ENCODE data around the gene USF2. TPM values are rescaled to one million over a fixed set of nuclear protein-coding genes. Genes with fewer than 3 reads are reported as not detected.

Gene USF2
- polyA plus RNA-seq, 1 donor from 2014 or later, result 107 TPM

DNA sequence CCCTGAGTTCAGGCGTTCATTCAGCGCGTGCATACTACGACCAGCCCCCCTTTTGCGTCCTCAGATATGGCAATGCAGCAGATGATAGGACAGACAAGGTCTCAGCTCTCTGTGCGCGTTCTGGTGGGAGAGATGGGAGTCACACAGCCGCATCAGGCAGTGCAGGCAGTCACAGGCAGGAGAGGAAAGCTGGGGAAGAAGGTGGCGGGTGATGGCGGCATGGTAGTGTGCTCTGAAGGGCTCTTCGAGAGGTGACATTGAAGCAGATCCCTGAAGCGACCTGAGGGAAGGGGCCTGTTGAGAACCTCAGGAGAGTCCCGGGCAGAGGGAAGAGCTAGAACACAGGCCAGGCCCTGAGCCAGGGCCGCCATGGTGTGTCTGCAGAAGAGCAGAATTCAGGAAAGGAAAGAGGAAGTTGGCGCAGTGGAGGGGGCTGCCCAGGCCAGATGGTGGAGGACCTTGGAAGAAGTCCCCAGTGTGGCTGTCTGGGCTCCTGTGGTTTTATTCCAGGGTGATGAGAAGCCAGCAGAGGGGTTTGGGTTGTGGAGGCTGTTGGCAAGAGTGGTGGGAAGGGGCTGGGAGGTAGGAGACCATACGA, 3.5 kb downstream of the USF2 start:
- Histone ChIP-seq H3K4me3 (ENCODE audit: low read length) (no peak overlapping the region), H3K27ac (ENCODE audit: low read length) (no peak overlapping the region)

DNA sequence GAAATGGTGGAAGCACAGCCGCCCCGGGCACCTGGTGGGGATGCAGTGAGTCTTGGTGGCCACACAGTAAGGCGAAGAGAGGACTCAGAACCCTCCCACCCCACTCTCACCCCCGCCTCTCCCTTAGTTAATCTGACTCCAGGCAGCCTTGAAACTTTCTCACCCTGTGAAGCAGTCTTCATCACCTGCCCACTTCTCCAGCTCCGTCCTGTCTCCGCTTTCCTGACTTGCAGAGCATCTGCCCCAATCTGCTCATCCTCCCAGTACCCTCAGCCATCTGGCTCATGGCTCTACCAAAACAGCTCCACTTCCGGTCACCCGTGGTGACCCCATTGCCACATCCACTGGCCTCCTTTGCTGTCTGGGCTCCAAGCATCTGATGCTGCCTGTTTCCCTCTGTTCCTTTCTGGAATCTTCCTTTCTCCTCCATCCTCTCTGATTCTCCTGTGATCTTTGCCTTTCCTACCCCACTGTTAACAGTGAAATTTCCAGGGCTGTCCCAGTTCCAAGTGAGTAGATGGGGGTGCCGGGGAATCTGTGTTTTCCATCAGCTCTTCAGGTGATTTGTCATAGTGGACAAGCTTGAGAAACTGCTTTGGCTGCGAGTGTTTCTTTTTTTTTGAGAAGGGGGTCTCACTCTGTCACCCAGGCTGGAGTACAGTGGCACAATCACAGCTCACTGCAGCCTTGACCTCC, 4.3 kb downstream of the USF2 start:
- H2AFZ ChIP-seq (ENCODE audit: low read depth, low read length), result no peak overlapping the region
- H3K27me3 ChIP-seq (ENCODE audit: insufficient read depth, low read depth, low read length), result no peaks in the 10 kb centered on the region
- no peak overlapping the region for H3K4me3 ChIP-seq (ENCODE audit: low read length)
- no peak overlapping the region for H3K9ac ChIP-seq (ENCODE audit: low read length)
- H3F3A ChIP-seq (ENCODE audit: insufficient read depth, low read length, poor library complexity, severe bottlenecking), result no peaks in the 10 kb centered on the region
- H3K4me2 ChIP-seq (ENCODE audit: low read length), result no peak overlapping the region
- no peaks in the 10 kb centered on the region for H4K20me1 ChIP-seq (ENCODE audit: insufficient read depth)
- H3K9me3 ChIP-seq (ENCODE audit: low read length), result no peaks in the 10 kb centered on the region
- H3K79me2 ChIP-seq (replicated peaks; ENCODE audit: insufficient read depth, low read length), result no peaks in the 10 kb centered on the region
- TF ChIP-seq, protein P1, sequence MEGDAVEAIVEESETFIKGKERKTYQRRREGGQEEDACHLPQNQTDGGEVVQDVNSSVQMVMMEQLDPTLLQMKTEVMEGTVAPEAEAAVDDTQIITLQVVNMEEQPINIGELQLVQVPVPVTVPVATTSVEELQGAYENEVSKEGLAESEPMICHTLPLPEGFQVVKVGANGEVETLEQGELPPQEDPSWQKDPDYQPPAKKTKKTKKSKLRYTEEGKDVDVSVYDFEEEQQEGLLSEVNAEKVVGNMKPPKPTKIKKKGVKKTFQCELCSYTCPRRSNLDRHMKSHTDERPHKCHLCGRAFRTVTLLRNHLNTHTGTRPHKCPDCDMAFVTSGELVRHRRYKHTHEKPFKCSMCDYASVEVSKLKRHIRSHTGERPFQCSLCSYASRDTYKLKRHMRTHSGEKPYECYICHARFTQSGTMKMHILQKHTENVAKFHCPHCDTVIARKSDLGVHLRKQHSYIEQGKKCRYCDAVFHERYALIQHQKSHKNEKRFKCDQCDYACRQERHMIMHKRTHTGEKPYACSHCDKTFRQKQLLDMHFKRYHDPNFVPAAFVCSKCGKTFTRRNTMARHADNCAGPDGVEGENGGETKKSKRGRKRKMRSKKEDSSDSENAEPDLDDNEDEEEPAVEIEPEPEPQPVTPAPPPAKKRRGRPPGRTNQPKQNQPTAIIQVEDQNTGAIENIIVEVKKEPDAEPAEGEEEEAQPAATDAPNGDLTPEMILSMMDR (IDR thresholded peaks at IDR 0.05; ENCODE audit: poor library complexity, severe bottlenecking), result no peak
- TF ChIP-seq TAF1 (IDR thresholded peaks at IDR 0.05; ENCODE audit: low read depth), result no peak
- TF ChIP-seq EP300 (conservative IDR thresholded peaks at IDR 0.05; ENCODE audit: poor library complexity, severe bottlenecking), result no peak
- TF ChIP-seq EZH2 (IDR thresholded peaks at IDR 0.05; ENCODE audit: borderline replicate concordance, insufficient read depth, low read length, poor library complexity, severe bottlenecking), result no peak
- TF ChIP-seq SMC3 (conservative IDR thresholded peaks at IDR 0.05; ENCODE audit: poor library complexity), result no peak
- TF ChIP-seq POLR2AphosphoS5 (IDR thresholded peaks at IDR 0.05), result no peak
- no peak for TF ChIP-seq RAD21 (conservative IDR thresholded peaks at IDR 0.05)
- no peak for TF ChIP-seq MXI1 (conservative IDR thresholded peaks at IDR 0.05; ENCODE audit: poor library complexity, severe bottlenecking)
- TF ChIP-seq, protein P2, sequence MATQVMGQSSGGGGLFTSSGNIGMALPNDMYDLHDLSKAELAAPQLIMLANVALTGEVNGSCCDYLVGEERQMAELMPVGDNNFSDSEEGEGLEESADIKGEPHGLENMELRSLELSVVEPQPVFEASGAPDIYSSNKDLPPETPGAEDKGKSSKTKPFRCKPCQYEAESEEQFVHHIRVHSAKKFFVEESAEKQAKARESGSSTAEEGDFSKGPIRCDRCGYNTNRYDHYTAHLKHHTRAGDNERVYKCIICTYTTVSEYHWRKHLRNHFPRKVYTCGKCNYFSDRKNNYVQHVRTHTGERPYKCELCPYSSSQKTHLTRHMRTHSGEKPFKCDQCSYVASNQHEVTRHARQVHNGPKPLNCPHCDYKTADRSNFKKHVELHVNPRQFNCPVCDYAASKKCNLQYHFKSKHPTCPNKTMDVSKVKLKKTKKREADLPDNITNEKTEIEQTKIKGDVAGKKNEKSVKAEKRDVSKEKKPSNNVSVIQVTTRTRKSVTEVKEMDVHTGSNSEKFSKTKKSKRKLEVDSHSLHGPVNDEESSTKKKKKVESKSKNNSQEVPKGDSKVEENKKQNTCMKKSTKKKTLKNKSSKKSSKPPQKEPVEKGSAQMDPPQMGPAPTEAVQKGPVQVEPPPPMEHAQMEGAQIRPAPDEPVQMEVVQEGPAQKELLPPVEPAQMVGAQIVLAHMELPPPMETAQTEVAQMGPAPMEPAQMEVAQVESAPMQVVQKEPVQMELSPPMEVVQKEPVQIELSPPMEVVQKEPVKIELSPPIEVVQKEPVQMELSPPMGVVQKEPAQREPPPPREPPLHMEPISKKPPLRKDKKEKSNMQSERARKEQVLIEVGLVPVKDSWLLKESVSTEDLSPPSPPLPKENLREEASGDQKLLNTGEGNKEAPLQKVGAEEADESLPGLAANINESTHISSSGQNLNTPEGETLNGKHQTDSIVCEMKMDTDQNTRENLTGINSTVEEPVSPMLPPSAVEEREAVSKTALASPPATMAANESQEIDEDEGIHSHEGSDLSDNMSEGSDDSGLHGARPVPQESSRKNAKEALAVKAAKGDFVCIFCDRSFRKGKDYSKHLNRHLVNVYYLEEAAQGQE (IDR thresholded peaks at IDR 0.05; ENCODE audit: borderline replicate concordance), result no peak
- no peaks in the 10 kb centered on the region for H3K9me2 ChIP-seq (ENCODE audit: insufficient read depth, low read length)
- no peak overlapping the region for H3K27ac ChIP-seq (ENCODE audit: low read length)
- no peaks in the 10 kb centered on the region for H3K36me3 ChIP-seq (ENCODE audit: insufficient read depth, low read length)

More for the DNA sequence above, 3.5 kb downstream of the USF2 start:
- no peak overlapping the region for H3K4me2 ChIP-seq (ENCODE audit: low read length)
- H3K9ac ChIP-seq (ENCODE audit: low read length), result no peak overlapping the region
- H3K79me2 ChIP-seq (replicated peaks; ENCODE audit: insufficient read depth, low read length), result peaks cover 6% of the 10 kb centered on the region
- H2AFZ ChIP-seq (ENCODE audit: low read depth, low read length), result no peak overlapping the region
- no peaks in the 10 kb centered on the region for H3F3A ChIP-seq (ENCODE audit: insufficient read depth, low read length, poor library complexity, severe bottlenecking)
- no peaks in the 10 kb centered on the region for H3K27me3 ChIP-seq (ENCODE audit: insufficient read depth, low read depth, low read length)
- H3K9me3 ChIP-seq (ENCODE audit: low read length), result no peaks in the 10 kb centered on the region
- no peaks in the 10 kb centered on the region for H3K36me3 ChIP-seq (ENCODE audit: insufficient read depth, low read length)
- no peak for TF ChIP-seq EP300 (conservative IDR thresholded peaks at IDR 0.05; ENCODE audit: poor library complexity, severe bottlenecking)
- TF ChIP-seq POLR2AphosphoS5 (IDR thresholded peaks at IDR 0.05), result no peak
- TF ChIP-seq, protein P2 (IDR thresholded peaks at IDR 0.05; ENCODE audit: borderline replicate concordance), result no peak
- TF ChIP-seq TAF1 (IDR thresholded peaks at IDR 0.05; ENCODE audit: low read depth), result no peak
- TF ChIP-seq, protein P1 (IDR thresholded peaks at IDR 0.05; ENCODE audit: poor library complexity, severe bottlenecking), result no peak
- H4K20me1 ChIP-seq (ENCODE audit: insufficient read depth), result no peaks in the 10 kb centered on the region
- no peaks in the 10 kb centered on the region for H3K9me2 ChIP-seq (ENCODE audit: insufficient read depth, low read length)

Measured in neural cell (in vitro differentiated cells).